HG03196 (cell line): ENCODE data around the gene DPP9.
"Not testable (repeated sequence)": the region's sequence is repeated elsewhere in the genome, so short reads cannot be mapped to it uniquely, and the experiment has no call there.

ENCODE experiments used
- ATAC-seq: cut with Tn5 transposase; IDR thresholded peaks from one replicate; pipeline ENCODE4 v1.9.1; 2021; ENCODE audit not compliant: unreplicated experiment

Gene DPP9

DNA sequence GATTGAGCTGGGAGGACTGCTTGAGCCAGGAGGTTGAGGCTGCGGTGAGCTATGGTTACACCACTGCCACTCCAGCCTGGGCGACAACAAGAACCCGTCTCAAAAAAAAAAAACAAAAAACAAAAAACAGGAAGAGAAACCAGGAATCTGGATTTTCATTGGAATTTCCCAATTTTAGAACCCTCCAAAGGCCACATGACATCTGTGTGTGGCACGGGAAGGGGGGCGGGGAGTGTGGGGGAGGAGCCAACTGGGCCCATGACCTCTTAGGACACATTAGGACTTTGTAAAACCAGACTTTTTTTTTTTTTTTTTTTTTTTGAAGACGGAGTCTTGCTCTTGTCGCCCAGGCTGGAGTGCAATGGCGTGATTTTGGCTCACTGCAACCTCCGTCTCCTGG, 32.3 kb downstream of the DPP9 start:
- ATAC-seq, result no peak

DNA sequence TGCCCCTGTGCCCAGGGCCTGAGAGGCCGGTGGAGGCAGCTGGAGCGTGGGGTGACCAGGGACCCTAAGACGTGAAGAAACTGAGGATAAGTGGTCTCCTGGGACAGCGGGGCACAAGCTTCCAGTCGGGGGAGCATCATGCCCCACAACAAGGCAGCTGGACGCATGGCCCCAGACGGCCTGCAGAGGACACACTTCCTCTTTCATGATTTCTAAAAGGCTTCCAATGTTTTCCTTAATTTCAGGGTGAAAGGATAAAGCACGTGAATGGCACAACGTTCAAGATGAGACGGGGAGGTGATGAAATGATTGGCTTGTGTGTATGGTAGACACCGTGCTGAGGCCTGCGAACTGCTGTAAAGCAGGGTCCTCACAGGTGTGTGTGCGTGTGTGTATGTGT, 33.3 kb downstream of the DPP9 start:
- ATAC-seq, result no peak

DNA sequence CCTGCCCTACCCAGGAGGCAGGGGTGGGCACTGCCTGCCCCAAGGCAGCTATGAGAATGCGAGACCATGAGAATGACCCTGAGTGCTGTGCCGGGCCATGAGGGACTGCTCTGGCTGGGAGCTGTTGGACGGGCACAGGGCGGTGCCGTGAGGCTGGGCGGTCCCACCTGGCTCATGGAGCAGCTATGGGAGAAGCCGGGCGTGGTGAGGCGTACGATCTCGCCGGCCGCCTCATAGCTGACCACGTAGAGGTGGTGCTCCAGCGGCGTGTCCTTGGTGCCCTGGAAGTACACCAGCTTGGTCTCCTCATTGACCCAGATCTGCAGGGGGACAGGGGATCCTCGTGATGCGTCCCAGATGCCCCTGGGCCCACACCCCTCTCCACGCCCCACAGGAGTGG, 34.2 kb downstream of the DPP9 start:
- no peak for ATAC-seq

DNA sequence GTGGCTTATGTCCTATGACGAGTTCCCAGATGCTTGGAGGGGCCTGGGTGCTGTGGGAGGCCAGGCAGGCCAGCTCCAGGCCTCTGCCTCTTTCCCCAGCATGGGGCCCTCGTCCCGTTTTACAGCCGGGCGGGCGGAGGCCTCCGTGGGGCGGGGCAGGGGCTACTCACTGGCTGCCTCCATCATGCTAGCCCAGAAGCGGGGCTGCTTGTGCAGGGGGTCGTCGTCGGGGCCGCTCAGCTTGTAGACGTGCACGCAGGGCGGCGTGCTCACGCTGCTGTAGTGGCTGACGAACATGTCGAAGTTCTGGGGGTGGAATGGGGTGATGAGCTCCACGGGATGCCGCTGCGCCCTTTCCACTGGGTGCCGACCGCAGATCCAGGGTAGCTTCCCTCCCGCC, 35.1 kb downstream of the DPP9 start:
- ATAC-seq, result no peak

DNA sequence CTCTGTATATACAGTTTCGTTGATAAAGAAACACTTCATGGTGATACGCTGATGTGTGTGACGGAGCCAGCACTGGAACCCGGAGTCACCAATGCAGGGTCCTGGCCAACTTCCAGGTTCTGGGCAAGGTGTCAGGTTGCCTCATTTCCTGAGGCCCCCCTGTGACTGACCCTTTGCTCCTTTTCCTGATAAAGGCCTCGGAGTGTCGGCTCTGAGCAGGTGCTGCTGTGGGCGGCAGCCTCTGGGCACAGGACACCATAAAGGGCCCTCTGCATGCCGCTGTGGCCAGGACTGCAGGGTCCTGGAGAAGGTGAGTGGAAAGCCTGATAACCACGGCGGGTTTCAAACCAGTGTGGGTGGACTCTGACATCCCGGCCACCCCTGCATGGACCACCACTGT, 36.2 kb downstream of the DPP9 start:
- no peak for ATAC-seq

DNA sequence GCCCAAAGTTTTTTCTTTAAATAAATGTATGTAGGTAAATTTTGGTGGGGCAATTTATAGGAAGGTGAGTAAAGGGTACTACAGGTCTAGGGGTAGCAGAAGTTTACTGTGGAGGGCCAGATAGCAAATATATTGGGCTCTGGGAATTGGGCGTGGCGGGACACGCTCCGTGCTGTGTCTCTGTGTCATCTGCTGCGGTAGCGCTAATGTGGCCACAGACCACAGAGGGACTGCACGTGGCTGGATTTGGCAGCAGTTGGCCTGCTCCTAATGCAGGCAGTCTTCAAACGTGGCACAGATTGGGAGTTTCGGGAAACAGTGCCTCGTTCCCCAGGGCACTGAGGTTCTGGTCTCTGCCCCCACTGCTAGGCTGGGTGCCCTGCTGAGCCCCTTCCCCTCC, 36.9 kb downstream of the DPP9 start:
- ATAC-seq, result no peak

DNA sequence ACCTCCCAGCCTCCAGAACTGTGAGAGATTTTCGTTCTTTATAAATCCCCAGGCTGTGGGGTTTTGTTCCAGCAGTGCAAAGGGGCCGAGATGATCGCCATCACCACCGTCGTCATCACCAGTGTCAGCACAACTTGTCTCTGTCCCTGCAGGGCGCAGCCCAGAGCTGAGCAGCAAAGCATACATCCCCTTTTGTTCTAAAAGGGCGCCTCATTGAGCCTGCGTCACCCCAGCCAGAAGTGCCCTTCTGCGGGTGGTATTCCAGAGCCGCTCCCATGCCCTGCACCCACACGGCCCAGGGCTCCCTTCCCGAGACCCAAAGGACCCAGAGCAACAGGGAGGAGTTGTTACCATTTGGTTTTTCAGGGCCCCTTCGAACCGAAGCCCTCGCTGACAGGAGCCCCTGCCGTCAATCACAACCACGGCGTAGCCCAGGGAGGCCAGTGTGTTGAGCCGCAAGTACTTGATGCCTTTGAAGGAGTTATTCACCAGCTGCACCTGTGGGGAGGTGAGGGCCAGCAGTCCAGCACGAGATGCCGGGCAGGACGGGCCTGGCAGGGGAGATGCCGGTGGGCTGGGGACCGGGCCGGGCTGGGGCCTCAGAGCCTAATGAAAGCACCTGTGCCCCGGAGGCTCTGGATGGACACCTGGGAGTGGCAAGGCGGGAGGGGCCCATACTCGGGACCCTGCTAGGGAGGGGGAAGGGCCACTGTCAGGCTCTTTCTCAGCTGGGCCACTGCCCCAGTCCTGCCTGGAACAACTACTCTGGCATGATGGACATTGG, 39.1 kb downstream of the DPP9 start:
- ATAC-seq, result no peak

DNA sequence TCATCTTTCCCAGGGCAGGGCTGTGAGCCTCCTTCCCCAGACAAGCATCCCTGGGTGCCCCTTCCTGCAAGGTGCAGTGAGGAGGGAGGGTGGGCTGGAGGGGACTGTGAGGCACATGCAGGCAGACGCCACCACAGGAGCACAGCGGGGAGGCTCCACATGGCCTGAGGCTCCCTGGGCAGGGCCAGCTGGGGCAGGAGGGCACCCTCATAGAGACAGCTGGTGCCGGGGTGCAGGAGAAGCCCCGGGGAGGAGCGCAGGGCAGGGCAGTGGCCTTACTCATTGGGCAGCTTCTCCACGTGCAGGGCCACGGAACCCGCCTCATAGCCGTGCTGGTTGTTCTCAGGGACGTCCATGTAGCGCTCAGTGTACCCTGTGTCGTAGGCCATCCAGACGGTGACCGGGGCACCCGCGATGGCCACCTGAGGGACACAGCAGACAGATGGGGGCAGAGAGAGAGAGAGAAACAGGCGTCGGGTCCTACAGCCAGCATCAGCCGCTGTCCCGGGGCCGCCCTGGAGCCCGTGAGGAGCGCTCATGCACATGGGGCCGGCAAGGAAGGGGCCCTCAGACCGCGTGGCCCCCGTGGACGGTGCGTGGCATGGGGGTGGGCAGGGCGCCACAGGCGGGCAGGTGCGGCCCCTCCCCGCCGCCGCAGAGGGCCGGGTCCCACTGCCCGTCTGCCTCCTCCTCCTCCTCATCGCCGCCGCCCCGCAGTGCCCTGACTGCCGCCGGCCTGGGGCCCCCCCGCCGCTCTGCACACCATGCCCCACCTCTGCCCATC, 41.0 kb downstream of the DPP9 start:
- no peak for ATAC-seq

DNA sequence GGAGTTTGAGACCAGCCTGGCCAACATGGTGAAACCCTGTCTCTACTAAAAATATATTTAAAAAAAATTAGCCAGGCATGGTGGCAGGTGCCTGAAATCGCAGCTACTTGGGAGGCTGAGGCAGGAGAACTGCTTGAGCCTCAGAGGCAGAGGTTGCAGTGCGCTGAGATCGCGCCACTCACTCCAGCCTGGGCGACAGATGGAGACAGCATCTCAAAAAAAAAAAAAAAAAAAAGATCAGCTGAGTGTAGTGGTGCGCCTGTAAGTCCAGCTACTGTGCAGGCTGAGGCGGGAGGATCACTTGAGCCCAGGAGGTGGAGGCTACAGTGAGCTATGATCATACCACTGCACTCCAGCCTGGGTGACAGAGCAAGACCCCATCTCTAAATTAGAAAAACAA, 43.6 kb downstream of the DPP9 start:
- not testable (repeated sequence) for ATAC-seq

DNA sequence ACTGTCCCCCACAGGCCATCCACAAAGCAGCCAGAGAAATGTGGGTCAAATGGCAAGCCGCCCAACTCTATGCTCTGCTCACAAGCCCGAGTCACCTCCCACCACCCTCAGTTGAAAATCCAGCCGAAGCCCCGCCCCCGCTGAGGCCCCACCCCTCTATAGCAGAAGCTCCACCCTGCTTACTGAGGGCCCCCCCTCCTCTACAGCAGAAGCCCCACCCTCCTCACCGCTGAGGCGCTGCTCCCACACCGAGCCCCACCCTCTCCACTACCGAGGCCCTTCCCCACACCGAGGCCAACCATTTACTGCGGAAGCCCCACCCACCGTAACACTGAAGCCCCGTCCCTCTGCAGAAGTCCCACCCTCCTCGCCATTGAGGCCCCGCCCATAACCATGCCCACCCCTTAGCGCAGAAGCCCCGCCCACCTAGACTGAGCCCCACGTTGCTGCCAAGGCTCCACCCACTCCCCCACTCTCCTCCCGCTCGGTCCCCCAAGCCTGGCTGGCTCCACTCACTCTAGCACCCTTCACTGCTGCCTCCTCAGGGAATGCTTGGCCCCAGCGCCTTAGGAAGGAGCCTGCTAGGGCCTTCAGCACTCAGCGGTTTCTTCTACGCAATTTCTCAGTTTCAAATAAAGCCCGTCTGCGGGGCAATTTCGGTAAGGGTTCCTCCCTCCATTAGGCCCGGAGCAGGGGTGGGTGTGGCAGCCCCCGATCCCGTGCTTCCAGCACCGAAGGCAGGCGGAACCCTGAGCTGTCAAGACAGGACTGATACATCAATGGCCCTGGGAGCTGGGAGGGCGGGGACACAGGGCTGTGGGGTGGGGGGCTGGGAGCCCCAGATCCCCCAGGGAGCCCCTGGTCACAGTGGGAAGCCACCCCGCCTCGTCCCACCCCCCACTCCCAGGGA, 44.5 kb downstream of the DPP9 start:
- no peak for ATAC-seq

DNA sequence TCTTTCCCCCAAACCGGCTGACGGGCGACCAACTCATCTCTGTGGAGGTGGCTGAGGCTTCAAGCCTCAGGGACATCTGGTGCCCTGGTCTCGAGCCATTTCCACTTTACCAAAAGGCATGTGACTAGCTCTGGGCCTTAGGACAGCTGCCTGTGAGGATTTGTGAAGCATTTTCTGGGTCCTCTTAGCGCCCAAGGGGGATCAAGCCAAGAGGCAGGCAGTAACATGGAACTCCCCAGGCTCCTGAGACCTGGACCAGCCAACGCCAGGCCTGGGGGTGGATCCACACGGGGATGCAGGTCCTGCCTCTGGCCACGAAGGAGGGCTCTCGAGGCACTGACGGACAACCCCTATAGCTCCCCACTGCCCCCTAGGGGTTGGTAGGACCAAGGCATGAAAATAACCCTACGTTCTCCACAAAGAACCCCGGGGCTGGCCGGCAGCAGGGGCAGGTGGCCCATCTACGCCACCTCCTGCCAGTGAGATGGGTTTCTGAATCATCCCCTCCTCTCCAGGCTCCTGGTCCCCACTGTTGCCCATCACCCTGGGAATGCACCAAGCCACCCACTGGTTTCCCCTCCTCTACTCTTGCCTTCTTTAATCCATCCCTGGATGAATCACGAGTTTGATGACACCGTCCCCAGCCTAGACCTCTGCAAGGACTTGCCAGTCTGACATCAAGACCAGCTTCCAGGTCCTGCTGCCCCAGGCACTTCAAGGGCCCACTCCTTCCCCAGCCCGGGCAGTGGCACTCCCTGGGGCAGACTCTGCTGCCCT, 46.5 kb downstream of the DPP9 start:
- ATAC-seq, result no peak

DNA sequence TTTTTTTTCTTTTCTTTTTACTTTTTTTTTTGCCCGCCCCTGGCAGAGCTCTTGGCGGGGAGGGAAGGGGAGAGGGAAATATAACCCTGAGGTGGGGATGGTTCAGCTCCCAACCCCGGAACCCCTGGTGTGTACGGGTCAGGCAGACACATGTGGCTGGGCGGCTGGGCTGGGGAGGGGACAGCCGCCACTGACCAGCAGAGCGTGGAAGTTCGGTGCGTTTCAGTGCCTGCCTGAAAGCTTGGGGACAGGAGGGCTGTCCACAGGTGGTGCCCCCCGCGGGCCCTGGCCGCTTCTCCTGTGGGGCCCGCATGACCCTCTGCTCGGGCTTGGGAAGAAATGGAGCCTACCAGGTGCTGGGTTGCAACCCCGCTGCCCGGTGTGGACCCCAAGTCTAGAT, 48.3 kb downstream of the DPP9 start:
- no peak for ATAC-seq

DNA sequence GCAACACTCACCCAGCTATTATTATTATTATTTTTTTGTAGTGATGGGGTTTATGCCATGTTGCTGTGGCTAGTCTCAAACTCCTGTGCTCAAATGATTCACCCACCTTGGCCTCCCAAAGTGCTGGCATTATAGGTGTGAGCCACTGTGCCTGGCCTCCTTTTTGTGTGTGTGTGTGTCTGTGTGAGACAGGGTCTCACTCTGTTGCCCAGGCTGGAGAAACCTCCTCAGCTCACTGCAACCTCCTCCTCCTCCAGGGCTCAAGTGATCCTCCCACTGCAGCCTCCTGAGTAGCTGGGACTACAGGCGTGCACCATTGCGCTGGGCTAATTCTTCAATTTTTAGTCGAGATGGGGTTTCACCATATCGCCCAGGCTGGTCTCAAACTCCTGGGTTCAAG, 49.9 kb downstream of the DPP9 start:
- no peak for ATAC-seq

DNA sequence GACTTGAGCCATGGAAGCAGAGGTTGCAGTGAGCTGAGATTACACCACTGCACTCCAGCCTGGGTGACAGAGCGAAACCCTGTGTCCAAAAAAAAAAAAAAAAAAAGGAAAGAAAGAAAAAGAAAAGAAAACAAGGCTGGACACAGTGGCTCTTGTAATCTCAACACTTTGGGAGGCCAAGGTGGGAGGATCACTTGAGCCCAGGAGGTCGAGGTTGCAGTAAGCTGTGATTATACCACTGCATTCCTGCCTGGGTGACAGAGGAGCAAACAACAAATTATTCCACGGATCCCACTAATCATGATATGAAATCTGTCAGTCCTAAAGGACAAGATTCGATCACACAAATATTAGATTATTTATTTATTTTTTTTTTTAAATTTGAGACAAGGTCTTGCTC, 50.4 kb downstream of the DPP9 start:
- no peak for ATAC-seq

DNA sequence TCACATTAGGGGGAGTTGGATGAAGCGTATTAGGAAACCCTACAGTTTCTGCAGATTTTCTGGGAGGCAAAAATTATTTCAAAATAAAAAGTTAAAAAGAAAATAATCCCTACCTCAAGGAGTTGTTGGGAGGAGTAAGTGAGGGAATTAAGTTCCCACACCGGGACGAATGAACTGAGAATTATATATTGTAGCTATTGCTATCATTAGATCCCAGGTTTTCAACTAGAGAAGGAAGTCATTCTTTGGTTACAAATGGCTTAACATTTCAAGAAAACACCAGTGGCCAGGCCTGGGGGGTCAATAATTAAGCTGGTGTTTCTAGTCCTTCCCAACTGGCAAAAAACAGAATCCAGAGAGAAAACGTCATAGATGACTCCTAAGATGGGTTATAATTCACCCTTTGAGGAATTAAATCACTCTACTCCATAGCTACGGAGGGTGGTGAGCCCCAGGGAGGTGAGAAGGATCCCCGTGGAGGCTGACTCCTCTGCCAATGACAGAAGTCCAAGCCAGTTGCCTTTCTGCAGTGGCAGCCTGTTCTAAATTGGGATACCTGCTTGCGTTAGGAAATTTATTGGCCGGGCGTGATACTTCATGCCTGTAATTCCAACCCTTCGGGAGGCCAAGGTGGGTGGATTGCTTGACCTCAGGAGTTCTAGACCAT, 52.3 kb downstream of the DPP9 start:
- no peak for ATAC-seq

DNA sequence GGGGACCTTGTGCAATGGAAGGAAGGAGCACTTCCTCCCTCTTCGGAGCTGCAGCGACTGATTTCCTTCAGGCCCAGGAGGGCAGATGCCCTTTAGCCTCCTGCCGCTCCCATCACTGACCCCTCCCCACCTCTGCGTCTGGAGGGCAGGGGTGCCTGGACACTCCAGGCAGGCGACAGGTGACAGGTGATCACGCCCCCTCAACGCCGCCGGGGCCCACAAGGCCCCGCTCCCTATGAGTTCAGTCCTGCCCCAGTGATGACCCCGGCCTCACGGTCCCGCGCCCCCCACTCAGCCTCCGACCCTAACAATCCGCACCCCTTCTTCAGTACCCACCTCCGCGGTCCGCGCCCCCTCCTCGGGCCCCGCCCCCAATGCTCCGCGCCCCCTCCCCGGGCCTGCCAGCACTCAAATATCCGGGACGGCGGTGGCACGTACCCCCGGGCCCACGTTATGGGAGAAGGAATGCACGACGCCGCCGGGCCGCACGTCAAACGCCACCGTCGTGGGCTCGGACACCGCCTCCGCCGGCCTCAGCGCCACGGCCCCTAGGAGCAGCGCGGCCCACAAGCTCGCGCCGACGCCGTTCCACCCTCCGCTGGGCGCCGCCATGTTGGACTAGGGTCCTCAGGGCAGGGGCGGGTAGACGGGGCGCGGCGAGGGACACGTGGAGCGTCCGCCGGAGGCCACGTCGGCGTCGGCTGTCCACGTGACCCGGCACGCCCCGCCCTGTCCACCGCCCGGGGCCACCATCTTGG, 53.7 kb downstream of the DPP9 start, which contains the start of gene MYDGF:
Gene MYDGF, minus strand, starts transcription at position 620 of the 758 bp plus-strand sequence. Its CDS starts 8 bp downstream, at position 612.
- peak; percentile 72 for ATAC-seq

DNA sequence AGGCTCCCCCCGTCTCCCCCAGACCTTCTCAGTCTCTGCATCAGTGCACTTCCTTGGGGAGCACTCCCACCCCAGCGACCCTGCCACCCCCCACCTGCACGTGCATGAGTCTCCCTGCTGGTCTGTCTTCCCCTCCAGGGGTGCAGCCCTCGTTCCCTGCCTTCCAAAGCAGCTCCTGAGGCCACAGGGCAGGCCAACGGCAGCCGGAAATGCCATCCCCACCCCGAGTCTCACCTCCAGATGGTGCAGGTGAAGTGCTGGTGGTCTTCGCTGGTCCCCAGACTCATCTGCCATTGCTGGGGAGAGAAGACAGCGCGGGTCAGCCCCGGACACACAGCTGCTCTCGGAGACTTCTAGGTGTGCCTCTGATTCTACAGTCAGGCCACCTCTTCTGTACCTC, 59.0 kb downstream of the DPP9 start:
- no peak for ATAC-seq

DNA sequence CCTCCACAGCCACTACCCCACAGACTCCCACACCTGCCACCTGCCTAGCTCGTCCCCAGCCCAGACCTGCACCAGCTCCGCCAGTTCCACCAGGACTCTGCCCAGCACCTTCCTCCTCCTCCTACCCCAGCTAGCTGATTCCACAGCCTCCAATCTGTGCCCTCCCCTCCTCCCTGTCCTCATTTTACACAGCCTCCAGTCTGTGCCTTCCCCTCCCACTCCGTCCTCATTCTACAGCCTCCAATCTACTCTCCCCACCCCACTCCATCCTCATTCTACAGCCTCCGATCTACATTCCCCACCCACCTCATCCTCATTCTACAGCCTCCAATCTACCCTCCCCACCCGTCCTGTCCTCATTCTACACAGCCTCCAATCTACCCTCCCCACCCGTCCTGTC, 60.8 kb downstream of the DPP9 start:
- no peak for ATAC-seq

DNA sequence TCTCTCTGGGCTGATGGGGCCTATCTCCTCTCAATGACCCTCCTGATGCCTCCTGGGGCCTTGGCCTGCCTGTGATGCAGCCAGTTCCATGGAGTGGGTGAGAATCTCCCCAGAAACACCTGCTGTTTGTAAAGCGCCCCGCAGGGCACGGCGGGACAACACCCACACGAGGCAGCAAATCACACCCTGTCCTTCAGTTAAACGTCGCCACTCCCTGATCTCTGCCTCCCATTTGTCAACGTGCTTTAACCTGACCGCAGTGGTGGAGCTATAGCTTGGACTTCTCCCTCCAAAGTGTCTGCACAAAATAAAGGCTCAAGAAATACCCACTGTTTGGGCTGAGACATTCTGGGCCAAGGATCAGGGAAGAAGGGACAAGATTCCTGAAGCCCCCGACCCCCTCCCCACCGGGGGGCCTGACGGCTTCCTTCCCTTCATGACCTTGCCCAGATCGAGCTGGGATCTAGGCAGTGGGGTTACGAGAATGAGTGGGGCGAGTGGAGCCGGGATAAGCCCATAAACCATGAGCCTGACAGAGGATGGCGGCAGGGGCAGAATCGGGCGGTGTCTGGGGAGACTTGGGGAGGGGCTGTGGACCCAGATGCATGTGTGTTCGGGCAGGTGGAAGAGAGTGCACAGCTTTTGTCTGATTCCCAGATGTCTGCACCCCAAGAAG, 61.5 kb downstream of the DPP9 start:
- ATAC-seq, result no peak
